Measurements from ENCODE around the gene PMM2. TPM values are rescaled to one million over a fixed set of nuclear protein-coding genes. Genes with fewer than 3 reads are reported as not detected.

The PMM2 gene
- total RNA-seq, 6 experiments from 2014 or later = 18.6 to 47.8 (median 39.0) TPM

DNA sequence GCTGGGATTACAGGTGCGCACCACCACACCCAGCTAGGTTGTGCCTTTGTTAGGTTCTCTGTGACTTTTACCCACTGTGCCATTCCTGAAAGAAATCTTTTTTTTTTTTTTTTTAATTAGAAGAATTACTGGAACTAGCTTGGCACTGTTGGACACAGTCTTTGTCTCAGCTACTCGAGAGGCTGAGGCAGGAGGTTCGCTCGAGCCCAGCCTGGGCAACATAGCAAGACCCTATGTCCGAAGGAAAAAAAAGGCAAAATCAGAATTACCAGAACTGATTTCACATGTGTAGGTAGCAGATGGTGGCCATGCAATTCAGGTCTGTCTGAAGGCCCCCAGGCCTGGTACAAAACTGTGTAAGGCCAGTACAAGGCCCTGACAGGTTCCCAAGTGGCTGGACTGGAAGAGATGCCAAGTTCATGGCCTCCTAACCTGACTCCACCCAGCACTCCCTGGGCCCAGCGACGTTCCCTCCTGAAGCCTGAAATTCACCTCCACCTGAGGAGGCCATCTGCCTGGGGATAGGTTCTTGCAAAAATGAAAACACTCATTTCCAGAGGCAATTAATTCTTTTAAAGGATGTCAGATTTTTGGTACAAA lies 48.2 kb downstream of the PMM2 start:
- TF ChIP-seq CTCF (IDR thresholded peaks at IDR 0.05) = no peak
- no peak for TF ChIP-seq POLR2A (IDR thresholded peaks at IDR 0.05)
- Histone ChIP-seq H3K27me3 (no peaks in the 10 kb centered on the region), H3K27ac (no peak overlapping the region), H3K4me3 (no peak overlapping the region), H3K36me3 (peaks cover 0 to 8% (median 3%) of the 10 kb centered on the region in 4 donors), H3K4me1 (peaks cover 0 to 14% (median 7%) of the 10 kb centered on the region in 4 donors), H3K9me3 (no peaks in the 10 kb centered on the region)
- intact Hi-C loops (cut with DNase I) = no loop called here
- ATAC-seq (no peak), DNase-seq (no peak)
- WGBS (ENCODE audit: insufficient coverage, low coverage, low lambda C conversion rate, missing lambda C conversion rate) = 100% methylated on average over 5 of the region's 7 CpGs

DNA sequence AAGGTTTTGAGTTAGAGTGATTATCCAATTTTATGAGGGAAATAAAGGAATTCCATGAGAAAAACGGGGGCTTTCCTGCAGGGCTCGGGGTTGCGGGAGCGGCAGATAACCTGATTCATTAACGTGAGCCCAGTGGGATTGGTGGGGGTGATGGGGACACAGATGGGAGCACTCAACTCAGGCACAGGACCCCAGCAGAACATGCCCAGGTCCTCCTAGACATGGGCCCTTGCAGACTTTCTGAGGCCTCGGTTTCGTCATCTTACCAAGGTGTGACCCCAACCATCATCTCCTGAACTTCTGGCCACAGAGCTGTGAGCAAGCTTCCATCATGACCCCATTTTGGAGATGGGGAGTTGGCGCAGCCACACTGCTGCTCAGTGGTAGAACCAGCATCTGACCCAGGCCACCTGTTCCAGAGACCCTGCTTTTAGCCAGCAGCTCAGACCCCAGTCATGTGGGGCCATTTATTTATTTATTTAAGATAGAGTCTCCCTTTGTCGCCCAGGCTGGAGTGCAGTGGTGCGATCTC lies 48.8 kb downstream of the PMM2 start:
- H3K9me3 ChIP-seq = no peaks in the 10 kb centered on the region
- intact Hi-C loops (cut with DNase I) = no loop called here
- no peaks in the 10 kb centered on the region for H3K27me3 ChIP-seq
- peaks cover 0 to 8% (median 3%) of the 10 kb centered on the region in 4 donors for H3K36me3 ChIP-seq
- ATAC-seq = no peak
- H3K4me3 ChIP-seq = no peak overlapping the region
- no peak overlapping the region for H3K27ac ChIP-seq
- TF ChIP-seq POLR2A (IDR thresholded peaks at IDR 0.05) (no peak), CTCF (IDR thresholded peaks at IDR 0.05) (no peak)
- DNase-seq = no peak
- H3K4me1 ChIP-seq = peaks cover 0 to 21% (median 9%) of the 10 kb centered on the region in 4 donors
- WGBS (ENCODE audit: insufficient coverage, low coverage, low lambda C conversion rate, missing lambda C conversion rate) = 87% methylated on average over 5 of the region's 10 CpGs

GRCh38 chr16:8847145-8847544 lies 49.5 kb downstream of the PMM2 start:
- ATAC-seq (no peak), DNase-seq (no peak)
- Histone ChIP-seq H3K4me3 (no peak overlapping the region), H3K36me3 (peaks cover 0 to 8% (median 3%) of the 10 kb centered on the region in 4 donors), H3K4me1 (peaks cover 0 to 26% (median 9%) of the 10 kb centered on the region in 4 donors), H3K27ac (no peak overlapping the region), H3K9me3 (no peaks in the 10 kb centered on the region), H3K27me3 (no peaks in the 10 kb centered on the region)
- TF ChIP-seq POLR2A (IDR thresholded peaks at IDR 0.05) = no peak
- no peak for TF ChIP-seq CTCF (IDR thresholded peaks at IDR 0.05)
- WGBS (ENCODE audit: insufficient coverage, low coverage, low lambda C conversion rate, missing lambda C conversion rate) = 69% methylated on average over 11 of the region's 13 CpGs
- intact Hi-C loops (cut with DNase I) = no loop called here

GRCh38 chr16:8847623-8848022 lies 50.0 kb downstream of the PMM2 start:
- WGBS (ENCODE audit: insufficient coverage, low coverage, low lambda C conversion rate, missing lambda C conversion rate) = 86% methylated on average over 7 of the region's 15 CpGs
- DNase-seq = no peak
- Histone ChIP-seq H3K4me1 (peaks cover 0 to 29% (median 9%) of the 10 kb centered on the region in 4 donors), H3K36me3 (peaks cover 0 to 8% (median 3%) of the 10 kb centered on the region in 4 donors), H3K4me3 (no peak overlapping the region), H3K27me3 (no peaks in the 10 kb centered on the region), H3K9me3 (no peaks in the 10 kb centered on the region), H3K27ac (no peak overlapping the region)
- TF ChIP-seq CTCF (IDR thresholded peaks at IDR 0.05) (no peak), POLR2A (IDR thresholded peaks at IDR 0.05) (no peak)
- ATAC-seq = no peak
- intact Hi-C loops (cut with DNase I) = no loop called here
